Left lung (tissue), 10 donors: ENCODE measurements around the gene ADGRB3. TPM values are rescaled to one million over a fixed set of nuclear protein-coding genes. Genes with fewer than 3 reads are reported as not detected.

Experiments used
- ATAC-seq: fragments of 200-7000 bp; cut with Tn5 transposase; one replicate; pipeline ENCODE4 v1.9.1; 2020; ENCODE audit warnings: moderate library complexity
- DNase-seq, 4 donors: peaks; one replicate each; pipeline ENCODE4 v3.0.0-alpha.2; 2013 to 2020
- H3K27ac ChIP-seq, 2 donors: fragments of 200-600 bp; sonication (generic) in 1 of 2; one replicate each; pipeline versions ENCODE4 v1.5.0 to v1.8.0; 2020 to 2021
- H3K27me3 ChIP-seq, 2 donors: fragments of 200-600 bp; sonication (generic) in 1 of 2; one replicate each; pipeline versions ENCODE4 v1.5.0 to v1.8.0; 2020 to 2021
- H3K36me3 ChIP-seq, 2 donors: fragments of 200-600 bp; sonication (generic) in 1 of 2; one replicate each; pipeline versions ENCODE4 v1.5.0 to v1.8.0; 2020 to 2021
- H3K4me1 ChIP-seq, 2 donors: fragments of 200-600 bp; one replicate each; pipeline ENCODE4 v1.8.0; 2021
- H3K4me3 ChIP-seq, 2 donors: fragments of 200-600 bp; sonication (generic) in 1 of 2; one replicate each; pipeline versions ENCODE4 v1.5.0 to v1.8.0; 2020 to 2021; ENCODE audit warnings: mild to moderate bottlenecking in 1 of 2
- H3K9me3 ChIP-seq, 2 donors: fragments of 200-600 bp; sonication (generic) in 1 of 2; one replicate each; pipeline versions ENCODE4 v1.5.0 to v1.8.0; 2020 to 2021
- intact Hi-C, 2 donors: fragments of 100-400 bp; cut with DNase I; formaldehyde crosslinking; loops; one replicate each; pipeline versions ENCODE4 v1.11.2 to v1.14.2; 2022
- polyA plus RNA-seq, 6 donors: library from polyadenylated mRNA; unstranded; fragments of 120-200 nt; gene quantifications; one replicate each; pipeline ENCODE4 v1.2.1, GENCODE V29; 2013; ENCODE audit not compliant: insufficient read length in 6 of 6
- total RNA-seq, 2 donors: library from RNA; stranded (reverse); fragmentation: NEBNext Ultra II Directional; extraction: Animal tissue kit (Norgen Biotek cat#: 25700); gene quantifications; one replicate each; pipeline ENCODE4 v1.2.1, GENCODE V29; 2021
- TF ChIP-seq, protein P1 (sequence below), 2 donors: fragments of 200-600 bp; sonication (generic) in 1 of 2; IDR thresholded peaks; one replicate each; pipeline versions ENCODE4 v1.5.0 to v1.8.0; 2021; ENCODE audit warnings: antibody characterized with exemption in 2 of 2
- donor health status: DM: no; HTN: yes; CAD: no.
- donor health status: DM: no; HTN: no; CAD: no.

The ADGRB3 gene
- total and polyA plus RNA-seq, 8 donors: 2.0 to 22.4 (median 13.7) TPM

DNA sequence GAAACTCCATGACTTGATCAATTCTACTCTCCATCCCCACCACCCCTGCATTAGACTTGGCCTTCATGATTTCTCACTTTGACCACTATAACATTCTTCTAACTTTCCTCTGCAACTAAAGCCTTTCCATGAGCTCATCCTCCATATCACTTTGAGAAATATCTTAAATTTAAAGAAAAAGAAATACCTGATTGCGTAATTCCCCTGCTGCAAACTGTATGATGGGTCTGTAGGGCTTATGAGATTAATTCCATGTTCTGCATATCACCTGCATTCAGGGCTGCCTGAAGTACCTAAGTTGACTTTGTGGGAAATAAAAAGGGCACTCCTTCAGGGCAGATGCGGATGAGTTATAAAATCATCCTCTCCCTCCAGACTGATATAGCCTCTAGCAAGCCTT is 611.9 kb downstream of the ADGRB3 start:
- ATAC-seq (no peak), DNase-seq (no peak)
- H3K27ac ChIP-seq: no peak overlapping the region
- no peaks in the 10 kb centered on the region for H3K4me1 ChIP-seq
- intact Hi-C loops: no loop called here
- no peak overlapping the region for H3K4me3 ChIP-seq
- H3K9me3 ChIP-seq: no peaks in the 10 kb centered on the region
- no peaks in the 10 kb centered on the region for H3K27me3 ChIP-seq
- TF ChIP-seq, protein P1, sequence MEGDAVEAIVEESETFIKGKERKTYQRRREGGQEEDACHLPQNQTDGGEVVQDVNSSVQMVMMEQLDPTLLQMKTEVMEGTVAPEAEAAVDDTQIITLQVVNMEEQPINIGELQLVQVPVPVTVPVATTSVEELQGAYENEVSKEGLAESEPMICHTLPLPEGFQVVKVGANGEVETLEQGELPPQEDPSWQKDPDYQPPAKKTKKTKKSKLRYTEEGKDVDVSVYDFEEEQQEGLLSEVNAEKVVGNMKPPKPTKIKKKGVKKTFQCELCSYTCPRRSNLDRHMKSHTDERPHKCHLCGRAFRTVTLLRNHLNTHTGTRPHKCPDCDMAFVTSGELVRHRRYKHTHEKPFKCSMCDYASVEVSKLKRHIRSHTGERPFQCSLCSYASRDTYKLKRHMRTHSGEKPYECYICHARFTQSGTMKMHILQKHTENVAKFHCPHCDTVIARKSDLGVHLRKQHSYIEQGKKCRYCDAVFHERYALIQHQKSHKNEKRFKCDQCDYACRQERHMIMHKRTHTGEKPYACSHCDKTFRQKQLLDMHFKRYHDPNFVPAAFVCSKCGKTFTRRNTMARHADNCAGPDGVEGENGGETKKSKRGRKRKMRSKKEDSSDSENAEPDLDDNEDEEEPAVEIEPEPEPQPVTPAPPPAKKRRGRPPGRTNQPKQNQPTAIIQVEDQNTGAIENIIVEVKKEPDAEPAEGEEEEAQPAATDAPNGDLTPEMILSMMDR (IDR thresholded peaks at IDR 0.05): no peak
- no peaks in the 10 kb centered on the region for H3K36me3 ChIP-seq

DNA sequence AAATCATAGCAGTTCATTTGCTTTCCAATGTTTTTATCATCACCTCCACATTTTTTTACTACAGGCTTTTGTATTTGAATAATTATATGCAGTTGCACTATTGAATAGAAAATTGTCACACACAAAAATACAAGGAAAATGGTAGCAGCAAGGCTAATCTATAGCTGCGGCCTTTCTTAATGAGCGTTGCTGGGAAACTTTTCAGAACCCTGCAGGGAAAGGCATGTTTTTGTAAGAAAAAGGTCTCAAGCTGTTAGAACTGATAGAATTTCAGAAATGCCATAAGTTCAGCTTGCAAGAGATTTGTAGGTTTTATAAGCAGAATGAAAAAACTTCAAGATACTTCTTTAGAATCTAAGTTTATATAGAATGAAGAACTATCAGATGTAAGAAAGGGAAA is 625.9 kb downstream of the ADGRB3 start:
- Histone ChIP-seq H3K4me1 (no peaks in the 10 kb centered on the region), H3K36me3 (no peaks in the 10 kb centered on the region), H3K27ac (no peak overlapping the region), H3K9me3 (peaks cover 0 to 5% of the 10 kb centered on the region in 2 donors), H3K27me3 (no peaks in the 10 kb centered on the region), H3K4me3 (no peak overlapping the region)
- ATAC-seq: no peak
- TF ChIP-seq, protein P1 (IDR thresholded peaks at IDR 0.05): no peak
- DNase-seq: no peak
- intact Hi-C loops: no loop called here

DNA sequence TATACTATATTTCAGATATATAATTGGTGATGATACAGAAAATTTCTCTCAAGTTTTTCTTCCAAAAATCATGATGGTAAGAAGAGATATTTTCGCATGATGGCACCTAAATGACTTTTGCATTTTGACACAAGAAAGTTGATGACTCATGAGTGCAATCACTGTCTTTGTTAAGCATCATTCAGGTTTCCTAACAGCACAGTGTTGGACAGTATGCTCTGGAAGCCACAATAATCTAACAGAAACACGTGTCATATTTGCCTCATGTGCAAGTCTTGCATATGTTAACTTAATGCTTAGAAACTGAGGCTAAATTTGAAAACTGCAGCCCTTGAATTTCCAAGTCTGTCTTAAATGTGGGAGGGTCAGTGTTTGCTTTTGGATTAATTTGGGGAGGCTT is 628.2 kb downstream of the ADGRB3 start:
- intact Hi-C loops: no loop called here
- Histone ChIP-seq H3K4me1 (no peaks in the 10 kb centered on the region), H3K27ac (no peak overlapping the region), H3K27me3 (no peaks in the 10 kb centered on the region), H3K36me3 (no peaks in the 10 kb centered on the region), H3K9me3 (peaks cover 0 to 5% of the 10 kb centered on the region in 2 donors), H3K4me3 (no peak overlapping the region)
- DNase-seq (no peak), ATAC-seq (no peak)
- TF ChIP-seq, protein P1 (IDR thresholded peaks at IDR 0.05): no peak

DNA sequence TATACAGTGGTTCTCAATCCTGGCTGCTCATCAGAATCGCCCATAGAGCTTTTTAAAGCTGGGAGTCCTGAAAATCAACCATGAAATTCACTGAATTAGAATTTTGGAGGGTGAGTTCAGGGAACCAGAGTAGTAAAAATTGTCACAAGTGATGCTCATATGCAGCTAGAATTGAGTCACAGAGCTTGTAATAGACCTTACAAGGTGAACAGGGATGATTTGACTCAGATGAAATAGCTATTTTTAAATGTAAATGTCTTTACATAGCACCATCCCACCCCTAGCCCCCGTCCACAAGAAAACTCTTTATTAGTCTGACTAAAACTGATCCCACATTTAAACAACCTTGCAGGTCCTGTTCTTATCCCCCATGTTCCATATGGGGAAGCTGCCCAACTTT is 630.0 kb downstream of the ADGRB3 start:
- no peak for DNase-seq
- Histone ChIP-seq H3K9me3 (no peaks in the 10 kb centered on the region), H3K4me3 (no peak overlapping the region), H3K36me3 (no peaks in the 10 kb centered on the region), H3K27me3 (no peaks in the 10 kb centered on the region), H3K27ac (no peak overlapping the region), H3K4me1 (no peaks in the 10 kb centered on the region)
- intact Hi-C loops: no loop called here
- no peak for ATAC-seq
- TF ChIP-seq, protein P1 (IDR thresholded peaks at IDR 0.05): no peak

DNA sequence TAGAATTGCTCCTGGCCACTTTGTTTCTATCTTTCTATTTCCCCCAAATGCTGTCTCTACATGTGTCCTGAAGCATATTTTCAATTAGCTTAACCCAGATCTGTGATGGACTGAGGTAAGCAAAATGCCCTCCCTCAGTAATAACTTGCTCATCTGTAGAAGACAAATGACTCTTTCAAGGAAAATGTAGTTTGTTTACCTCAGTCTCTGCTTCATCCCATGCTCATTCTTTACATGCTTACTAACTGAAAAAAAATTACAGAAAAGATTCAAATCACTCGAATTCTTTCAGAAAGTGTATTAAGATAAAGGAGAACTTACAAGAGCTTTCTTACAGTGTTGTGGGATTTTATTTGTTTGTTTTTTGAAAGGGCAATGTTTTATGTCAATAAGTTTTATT is 630.6 kb downstream of the ADGRB3 start:
- H3K36me3 ChIP-seq: no peaks in the 10 kb centered on the region
- ATAC-seq (no peak), DNase-seq (no peak)
- no peak overlapping the region for H3K4me3 ChIP-seq
- H3K4me1 ChIP-seq: no peaks in the 10 kb centered on the region
- no peaks in the 10 kb centered on the region for H3K27me3 ChIP-seq
- no peaks in the 10 kb centered on the region for H3K9me3 ChIP-seq
- intact Hi-C loops: no loop called here
- TF ChIP-seq, protein P1 (IDR thresholded peaks at IDR 0.05): no peak
- H3K27ac ChIP-seq: no peak overlapping the region
